Cardiac fibroblast (primary cell): Measurements from ENCODE around the gene CCDC192.
A peak's percentile ranks its signal among the peaks of the same experiment; 100 is the strongest.

Source experiments
- DNase-seq, 2 donors: peaks; one replicate each; pipeline versions ENCODE4 v3.0.0 to v3.0.0-alpha.2; 2010; ENCODE audit warnings: low read depth in 2 of 2
- H3K4me3 ChIP-seq, 2 donors: replicated peaks in 1 of 2; 1 replicate in 1 of 2; 2 replicates in 1 of 2; pipeline ENCODE4 v1.5.1; 2011; ENCODE audit warnings: low read depth in 2 of 2, low read length in 2 of 2, mild to moderate bottlenecking in 2 of 2, moderate library complexity in 1 of 2
- TF ChIP-seq, protein P1 (sequence below): IDR thresholded peaks from one replicate; pipeline ENCODE4 v1.5.1; 2011; ENCODE audit warnings: low read depth, mild to moderate bottlenecking, low read length, inconsistent platforms

CCDC192 gene, protein sequence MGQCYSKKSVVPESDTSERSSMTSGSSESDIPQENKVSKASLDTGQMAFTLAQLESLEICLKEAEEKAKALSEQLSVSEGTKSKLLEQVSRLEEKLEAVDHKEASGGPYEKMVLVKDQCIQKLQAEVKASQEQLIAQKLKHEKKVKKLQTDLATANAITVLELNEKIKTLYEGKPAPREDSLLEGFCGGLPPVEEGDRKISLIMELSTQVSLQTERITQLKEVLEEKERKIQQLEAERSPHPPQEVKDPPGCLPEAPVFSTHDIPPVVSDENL

DNA sequence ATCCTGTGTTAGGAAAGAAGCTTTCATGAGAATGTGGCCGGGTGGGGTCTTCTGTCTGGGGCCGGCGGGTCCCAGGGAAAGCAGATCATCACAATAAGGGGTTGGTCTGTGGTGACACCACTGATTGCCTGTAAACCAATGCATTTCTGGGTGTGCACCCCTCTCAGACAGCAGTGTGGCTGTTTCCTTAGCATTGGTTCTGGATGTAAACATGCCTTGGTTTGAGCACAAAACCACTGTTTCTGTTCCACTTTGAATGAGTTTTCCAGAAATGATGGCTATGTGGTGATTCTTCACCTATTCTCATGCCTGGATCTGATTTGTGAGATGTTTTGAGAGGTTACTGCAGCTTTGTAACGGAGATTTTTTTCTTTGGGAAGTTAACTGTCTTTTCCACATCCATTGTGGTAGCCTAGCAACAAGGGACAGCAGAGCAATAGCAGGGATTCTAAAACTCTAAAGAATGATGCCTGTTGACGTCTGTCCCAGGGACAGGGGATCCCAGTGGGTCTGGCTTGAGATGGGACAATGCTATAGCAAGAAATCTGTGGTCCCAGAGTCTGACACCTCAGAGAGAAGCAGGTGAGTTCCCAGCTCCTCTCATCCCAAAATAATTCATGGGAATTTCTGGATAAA, at the start of gene CCDC192:
TSS of gene CCDC192 (plus strand) at position 466 of the 636 bp plus-strand sequence. CDS start at position 521, 55 bp downstream.
- H3K4me3 ChIP-seq, result no peak within 1 kb of the TSS
- no peak for DNase-seq
- TF ChIP-seq, protein P1, sequence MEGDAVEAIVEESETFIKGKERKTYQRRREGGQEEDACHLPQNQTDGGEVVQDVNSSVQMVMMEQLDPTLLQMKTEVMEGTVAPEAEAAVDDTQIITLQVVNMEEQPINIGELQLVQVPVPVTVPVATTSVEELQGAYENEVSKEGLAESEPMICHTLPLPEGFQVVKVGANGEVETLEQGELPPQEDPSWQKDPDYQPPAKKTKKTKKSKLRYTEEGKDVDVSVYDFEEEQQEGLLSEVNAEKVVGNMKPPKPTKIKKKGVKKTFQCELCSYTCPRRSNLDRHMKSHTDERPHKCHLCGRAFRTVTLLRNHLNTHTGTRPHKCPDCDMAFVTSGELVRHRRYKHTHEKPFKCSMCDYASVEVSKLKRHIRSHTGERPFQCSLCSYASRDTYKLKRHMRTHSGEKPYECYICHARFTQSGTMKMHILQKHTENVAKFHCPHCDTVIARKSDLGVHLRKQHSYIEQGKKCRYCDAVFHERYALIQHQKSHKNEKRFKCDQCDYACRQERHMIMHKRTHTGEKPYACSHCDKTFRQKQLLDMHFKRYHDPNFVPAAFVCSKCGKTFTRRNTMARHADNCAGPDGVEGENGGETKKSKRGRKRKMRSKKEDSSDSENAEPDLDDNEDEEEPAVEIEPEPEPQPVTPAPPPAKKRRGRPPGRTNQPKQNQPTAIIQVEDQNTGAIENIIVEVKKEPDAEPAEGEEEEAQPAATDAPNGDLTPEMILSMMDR, result no peak

DNA sequence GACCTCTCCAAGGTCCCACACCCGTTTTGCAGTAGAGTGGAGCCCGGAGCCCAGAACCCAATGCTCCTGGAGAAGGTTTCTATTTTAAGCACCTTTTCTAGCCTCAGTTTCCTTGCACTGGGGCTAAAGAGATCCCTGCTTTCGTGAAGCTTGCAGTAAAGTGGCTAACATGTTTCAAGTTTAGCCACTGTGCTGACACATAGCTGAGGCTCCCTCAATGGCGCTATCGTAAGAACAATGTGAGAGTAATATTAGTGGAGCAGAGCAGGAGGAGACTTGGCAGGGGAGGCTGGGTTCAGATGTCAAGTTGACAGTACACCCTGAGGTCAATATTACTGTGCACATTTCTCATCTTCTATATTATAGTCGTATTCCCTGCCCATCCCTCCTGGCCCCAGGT, 46.4 kb upstream of the CCDC192 start:
- no peak for DNase-seq
- no peak overlapping the region for H3K4me3 ChIP-seq
- TF ChIP-seq, protein P1, result no peak

DNA sequence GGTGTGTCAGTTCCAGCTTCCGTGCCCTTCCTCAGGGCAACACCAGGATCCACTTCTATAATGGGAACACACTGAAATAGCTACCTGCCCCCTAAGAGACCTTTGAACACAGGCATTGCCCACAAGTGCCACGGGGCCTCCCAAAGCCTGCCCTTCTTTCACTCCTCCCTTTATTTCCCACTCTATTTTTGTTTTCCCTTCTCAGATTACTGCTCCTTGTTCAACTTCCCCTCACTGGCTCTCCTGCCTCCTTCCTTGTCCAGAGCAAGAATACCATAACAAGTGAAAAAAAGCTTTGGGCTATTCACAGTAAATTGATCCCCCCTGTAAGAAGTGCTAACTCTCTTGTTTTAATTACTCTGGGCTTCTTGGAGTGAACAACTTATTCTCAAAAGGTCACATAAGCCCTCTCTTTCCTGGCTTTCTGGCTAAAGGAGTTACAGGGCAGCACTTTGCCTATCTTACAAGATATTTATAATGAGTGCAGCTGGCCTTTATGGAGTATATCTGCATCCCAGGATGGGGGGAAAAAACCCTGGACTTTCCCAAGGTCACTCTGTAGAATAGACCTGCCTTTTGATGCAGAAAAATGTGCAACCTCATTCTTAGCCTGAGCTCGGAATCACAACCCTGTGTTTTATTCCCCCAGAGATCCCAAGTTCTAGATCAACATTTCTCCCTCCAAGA, 43.0 kb upstream of the CCDC192 start:
- TF ChIP-seq, protein P1, result no peak
- no peak overlapping the region for H3K4me3 ChIP-seq
- DNase-seq, result no peak

DNA sequence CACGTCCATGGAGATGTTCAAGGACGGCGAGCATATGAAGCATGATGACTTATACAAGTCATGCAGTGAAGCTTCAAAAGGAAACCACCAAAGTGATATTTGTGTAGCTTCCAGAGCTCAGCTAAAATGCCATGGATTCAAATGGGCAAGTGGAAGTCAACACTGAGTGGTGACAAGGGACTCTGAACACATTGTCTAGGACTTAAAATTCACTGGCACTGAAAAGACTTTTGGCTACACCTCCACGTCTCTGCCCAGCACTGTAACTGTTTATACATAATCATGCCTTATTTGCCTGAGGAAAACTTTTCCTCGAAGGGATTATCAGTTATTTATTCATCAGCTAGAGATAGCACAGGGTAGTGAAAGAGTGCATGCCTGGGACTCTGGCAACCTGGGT, 39.1 kb upstream of the CCDC192 start:
- no peak for DNase-seq
- no peak overlapping the region for H3K4me3 ChIP-seq
- TF ChIP-seq, protein P1, result no peak

DNA sequence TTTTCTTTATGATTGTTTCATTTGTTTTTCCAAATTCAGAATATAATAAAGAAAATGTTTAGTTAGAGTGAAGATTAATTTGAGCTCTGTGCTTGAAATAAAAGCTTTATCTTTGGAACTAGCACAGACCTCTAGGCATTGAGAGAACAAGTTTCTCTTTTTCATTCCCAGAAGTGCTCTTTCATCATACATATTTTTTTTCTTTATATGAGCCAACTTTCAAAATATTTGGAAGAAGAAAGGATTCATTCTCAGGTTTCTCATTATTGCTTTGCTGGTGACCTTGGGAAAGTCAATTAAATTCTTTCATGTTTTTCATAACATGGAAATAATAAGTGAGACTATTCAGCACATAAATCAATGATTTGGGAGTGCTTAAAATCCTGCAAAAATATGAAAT, 37.5 kb upstream of the CCDC192 start:
- TF ChIP-seq, protein P1, result no peak
- H3K4me3 ChIP-seq, result no peak overlapping the region
- peak in 1 of 2 donors; percentile 44 for DNase-seq

DNA sequence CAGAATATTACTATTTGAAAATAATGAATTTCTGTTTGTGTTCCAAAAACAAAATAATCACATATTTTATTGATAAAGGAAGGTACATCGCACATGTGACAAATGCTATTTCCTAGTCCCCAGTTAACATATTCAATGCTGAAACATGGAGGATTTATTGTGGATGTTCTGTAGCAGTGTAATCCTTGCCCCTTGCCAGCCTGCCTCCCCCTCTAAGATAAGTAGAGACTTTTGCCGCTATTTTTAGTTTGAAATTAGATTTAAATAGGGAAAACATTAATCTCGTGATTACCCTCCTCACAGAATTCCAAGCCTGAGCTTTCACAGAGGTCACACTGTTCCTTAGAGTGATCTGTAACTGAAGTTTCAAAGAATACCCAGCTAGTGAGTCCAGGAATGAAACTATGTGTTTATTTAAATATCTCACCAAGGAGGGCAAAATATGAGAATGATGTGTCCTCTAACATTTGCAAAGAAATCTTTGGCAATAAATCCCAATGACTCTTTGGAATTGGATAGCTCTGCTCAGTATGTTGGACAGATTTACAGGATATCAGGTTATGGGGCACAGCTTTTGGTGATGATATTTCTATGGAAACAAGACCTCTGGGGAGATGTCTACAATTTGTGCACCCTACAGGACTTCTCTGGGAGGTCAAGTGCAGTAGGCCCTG, 37.0 kb upstream of the CCDC192 start:
- no peak overlapping the region for H3K4me3 ChIP-seq
- TF ChIP-seq, protein P1, result no peak
- peak in 1 of 2 donors; percentile 33 for DNase-seq
